Activated CD8-positive, alpha-beta memory T cell treated with anti-CD3 and anti-CD28 coated beads, Interleukin-2, amount 50 U/mL, for 1 hour (primary cell): ENCODE data around the gene SLAMF1.
A peak's percentile ranks its signal among the peaks of the same experiment; 100 is the strongest.
"Not testable (repeated sequence)": the region's sequence is repeated elsewhere in the genome, so short reads cannot be mapped to it uniquely, and the experiment has no call there.

ENCODE experiments used
- DNase-seq: peaks from one replicate; pipeline ENCODE4 v3.0.0-alpha.2; 2020; ENCODE audit errors: extremely low read depth

SLAMF1 gene, protein sequence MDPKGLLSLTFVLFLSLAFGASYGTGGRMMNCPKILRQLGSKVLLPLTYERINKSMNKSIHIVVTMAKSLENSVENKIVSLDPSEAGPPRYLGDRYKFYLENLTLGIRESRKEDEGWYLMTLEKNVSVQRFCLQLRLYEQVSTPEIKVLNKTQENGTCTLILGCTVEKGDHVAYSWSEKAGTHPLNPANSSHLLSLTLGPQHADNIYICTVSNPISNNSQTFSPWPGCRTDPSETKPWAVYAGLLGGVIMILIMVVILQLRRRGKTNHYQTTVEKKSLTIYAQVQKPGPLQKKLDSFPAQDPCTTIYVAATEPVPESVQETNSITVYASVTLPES

DNA sequence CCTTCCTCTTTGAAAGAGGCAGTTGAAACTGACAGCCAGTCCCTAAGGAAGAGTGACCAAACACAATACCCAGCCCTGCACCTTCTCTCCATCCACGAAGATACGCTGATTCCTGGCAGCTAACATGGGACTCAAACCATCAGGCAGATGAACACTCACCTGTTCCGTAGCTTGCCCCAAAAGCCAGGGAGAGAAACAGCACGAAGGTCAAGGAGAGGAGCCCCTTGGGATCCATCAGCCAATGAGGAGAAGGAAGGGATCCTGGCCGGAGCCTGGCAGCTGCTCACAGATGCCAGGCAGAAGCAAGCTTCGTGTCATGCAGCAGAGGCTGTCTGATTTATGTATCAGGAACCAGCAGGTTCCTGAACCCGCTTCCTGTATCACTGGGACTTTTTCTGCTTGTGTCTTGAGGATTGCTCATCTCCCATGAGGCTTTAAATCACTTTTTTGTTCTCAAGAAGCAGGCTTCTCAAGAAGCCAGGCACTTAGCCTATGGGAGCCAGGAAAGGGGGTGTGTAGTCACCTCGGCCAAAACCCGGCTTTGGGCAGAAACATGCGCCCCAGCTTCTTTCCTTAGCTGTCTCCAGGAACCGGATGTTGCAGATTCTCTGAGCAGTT, at the start of gene SLAMF1:
TSS of gene SLAMF1 (minus strand) at position 334 of the 618 bp plus-strand sequence. CDS start at position 235, 99 bp downstream.
- no peak for DNase-seq

DNA sequence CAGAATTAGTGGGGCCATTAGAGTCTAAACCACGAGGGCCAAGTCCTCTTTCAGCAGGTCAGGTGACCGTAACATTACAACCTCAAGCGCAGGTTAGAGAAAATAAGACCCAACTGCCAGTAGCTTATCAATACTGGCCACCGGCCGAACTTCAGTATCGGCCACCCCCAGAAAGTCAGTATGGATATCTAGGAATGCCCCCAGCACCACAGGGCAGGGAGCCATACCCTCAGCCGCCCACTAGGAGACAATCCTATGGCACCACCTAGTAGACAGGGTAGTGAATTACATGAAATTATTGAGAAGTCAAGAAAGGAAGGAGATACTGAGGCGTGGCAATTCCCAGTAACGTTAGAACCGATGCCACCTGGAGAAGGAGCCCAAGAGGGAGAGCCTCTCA, 45.5 kb upstream of the SLAMF1 start:
- not testable (repeated sequence) for DNase-seq

DNA sequence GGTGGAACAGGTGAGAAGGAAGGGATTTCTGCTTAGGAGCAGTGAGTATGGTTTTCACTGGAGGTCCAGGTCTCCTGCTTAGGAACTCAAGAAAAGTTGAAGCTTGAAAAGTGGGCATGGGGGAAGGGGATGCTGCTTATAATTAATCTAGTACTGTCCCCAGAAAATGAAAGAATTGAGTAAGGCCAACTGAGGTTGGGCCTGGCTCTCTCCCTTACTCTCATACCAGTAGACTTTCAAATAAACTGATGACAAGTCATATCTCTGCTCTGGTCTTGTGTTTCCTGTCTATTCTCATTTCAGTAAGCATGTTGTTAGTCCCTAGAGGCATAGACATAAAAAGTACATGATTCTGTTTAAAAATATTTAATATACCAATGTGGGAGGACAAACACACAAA, 38.4 kb upstream of the SLAMF1 start:
- no peak for DNase-seq

DNA sequence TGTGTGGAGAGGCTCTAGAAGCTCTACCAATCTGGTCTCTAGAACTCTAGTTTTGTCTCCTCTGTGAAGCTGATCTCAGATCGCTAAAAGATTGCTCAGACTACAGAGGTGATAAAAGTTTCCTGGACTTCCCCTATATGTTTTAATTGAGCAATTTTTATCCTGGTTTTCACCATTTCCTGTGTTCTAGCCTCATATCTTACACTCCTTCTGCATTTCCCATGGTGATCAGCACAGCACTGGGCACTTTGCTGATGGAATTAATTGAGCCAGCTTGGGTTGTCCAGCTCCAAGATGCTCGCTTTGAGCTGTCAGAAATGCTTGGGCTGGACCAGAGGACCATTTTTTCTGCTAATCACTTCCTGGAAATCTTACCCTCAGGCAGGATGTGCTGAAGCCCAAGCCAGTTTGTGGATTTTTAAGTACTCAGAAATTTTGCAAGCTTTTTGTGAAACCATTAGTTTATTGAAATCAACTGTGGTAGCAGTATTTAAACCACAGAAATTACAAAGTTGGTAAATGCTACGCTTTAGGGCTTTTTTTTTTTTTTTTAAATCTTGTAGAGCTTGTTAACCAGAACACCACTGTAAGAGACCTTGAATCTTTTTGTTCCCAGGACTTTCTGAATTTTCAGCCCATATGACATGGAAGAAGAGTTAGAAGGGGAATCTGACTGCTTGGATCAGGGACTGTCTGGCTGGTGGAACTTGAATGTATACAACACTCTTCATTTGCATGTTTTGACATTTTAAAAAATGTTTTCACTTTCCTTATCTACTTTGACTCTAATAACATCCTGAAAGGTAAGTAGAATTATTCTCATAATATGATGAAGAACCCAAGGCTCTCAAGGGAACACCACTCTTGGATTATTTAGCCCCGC, 36.4 kb upstream of the SLAMF1 start:
- no peak for DNase-seq

DNA sequence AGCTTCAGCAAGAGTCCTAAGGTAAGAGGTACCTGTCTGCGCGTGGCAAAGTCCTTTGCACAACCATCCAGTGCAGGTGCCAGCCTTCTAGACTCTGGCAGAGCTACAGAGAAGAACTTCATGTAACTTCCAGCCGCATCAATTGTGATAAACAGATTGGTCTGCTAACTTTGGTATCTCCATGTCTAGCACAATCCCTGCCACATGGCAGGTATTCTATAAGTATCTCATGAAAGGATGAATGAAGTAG, 35.0 kb upstream of the SLAMF1 start:
- DNase-seq, result no peak

DNA sequence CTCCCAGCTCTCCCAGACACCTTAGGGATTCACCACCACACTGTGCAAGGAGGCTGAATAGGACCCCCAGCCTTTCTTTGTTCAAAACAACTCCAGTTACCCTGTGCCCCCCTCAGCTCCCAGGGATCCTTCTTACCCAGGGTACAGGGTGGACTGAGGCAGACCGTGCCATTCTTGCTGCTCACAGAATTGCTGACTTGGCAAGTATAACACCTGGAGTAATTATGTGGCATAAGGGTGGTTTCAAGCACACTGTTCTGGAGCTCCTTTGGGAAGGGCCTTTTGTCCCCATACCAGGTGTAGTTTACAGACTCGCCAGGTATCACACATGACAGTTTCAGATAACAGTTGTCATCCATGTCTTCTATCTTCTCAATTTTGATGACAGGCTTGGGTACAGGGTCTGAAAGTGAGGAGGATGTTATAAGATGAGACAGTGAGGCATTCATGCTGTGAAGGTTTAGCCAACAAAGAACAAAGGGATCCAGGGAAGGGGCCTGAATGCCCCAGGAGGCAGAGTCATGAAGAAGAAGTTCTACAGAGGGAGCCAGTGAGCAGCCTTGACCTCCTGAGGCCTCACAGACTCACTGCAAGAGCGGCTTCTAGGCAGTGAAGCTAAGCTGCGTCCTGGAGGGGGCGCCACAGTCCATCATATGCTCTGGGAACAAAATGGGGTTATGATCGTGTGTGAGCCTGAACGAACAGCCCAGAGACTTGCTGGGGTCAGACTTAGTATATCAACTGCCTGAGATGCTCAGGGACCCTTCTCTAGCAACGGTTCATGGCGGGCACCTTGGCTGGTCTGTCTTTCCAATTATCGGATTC, 34.4 kb upstream of the SLAMF1 start:
- DNase-seq, result peak; percentile 79

DNA sequence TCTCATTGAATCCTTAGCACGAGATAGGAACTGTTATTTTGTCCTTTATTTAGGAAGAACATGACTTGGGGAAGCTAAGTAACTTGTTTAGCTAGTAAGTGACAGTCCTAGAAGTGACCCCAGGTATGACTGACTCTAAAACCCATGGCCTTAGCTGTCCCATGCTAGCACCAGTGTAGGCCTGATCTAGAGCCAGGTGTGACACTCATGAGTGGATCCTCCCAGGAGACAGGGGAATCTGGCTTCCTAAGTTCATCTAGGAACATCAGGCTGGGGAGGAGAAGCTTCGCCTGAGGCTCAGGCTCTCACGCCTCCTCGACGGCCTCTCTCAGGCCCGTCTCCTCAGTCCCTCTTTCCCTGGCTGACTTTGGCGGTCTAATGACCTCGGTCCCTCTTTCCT, 33.6 kb upstream of the SLAMF1 start:
- DNase-seq, result no peak

DNA sequence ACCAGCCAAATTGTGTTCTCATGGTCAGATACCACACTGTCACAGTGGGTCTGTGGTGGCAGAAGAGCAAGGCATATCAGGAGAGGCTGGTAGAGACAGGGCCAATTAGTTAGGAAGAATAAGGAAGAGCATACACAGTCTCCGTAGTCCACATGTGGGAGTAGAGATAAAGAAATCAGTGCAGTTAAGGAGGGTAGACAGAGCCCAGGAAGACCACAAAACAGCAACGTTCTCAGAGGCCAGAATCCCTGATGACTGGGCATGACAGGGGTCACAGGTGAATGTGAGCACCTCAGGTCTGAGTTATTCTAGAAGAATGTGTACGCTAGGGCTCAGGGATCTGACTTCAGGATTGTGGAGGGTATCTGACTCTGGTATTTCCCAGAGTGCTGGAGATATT, 33.0 kb upstream of the SLAMF1 start:
- DNase-seq, result no peak

DNA sequence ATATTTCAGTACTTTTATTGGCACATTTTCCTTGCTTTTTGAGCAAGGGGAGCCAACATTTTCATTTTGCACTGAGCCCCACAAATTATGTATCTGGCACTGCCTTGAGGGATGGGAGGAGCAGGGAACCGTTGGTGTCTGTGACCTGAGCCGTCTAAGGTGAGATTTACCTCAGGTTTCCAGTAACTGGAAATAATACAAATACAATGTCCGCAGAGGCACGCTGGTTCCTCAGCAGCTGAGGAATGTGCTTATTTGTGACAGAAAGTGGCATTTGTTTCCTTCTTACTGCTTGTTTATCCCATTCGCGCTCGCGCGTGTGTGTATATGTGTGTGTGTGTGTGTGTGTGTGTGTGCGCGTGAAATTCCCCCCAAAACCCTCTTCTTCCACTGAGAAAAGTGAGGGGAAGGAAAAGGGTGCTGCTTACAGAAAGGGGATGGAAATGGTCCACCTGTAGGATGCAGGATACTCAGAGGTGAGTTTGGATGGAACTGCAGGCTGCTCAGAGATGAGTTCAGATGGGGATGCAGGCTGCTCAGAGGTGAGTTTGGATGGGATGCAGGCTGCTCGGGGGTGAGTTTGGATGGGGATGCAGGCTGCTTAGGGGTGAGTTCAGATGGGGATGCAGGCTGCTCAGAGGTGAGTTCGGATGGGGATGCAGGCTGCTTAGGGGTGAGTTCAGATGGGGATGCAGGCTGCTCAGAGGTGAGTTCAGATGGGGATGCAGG, 30.2 kb upstream of the SLAMF1 start:
- no peak for DNase-seq

DNA sequence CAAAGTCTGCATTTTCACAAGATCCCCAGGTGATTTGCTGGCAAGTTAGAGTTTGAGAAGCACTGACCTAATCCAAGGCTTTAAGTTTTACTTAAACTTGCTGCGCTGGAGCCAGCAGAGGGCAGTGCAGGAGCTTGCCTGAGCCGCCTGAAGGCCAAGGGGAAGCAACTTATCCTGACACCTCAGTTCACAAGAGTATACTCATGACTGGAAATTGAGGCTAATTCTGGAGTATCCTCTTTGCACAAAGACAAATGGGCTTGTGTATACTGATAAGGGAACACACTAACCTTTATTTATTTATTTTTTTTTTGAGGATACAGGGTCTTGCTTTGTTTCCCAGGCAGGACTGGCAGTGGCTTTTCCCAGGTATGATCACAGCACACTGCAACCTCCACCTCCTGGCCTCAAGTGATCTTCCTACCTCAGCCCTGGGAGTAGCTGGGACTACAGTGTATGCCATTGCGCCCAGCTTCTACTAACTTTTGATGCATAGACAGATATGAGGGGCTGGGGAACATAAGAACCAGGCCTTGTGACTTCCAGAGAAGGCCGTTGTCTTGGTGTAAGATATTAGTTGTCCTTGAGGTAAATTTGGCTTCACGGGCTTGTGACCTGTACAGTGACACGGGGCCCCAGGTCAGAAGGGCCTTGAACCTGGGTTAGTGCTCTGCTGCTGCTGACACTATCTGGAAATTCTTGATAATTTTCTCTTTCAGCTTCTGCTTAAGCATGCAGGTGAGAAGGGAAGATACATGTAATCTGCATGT, 29.0 kb upstream of the SLAMF1 start:
- peak; percentile 51 for DNase-seq

DNA sequence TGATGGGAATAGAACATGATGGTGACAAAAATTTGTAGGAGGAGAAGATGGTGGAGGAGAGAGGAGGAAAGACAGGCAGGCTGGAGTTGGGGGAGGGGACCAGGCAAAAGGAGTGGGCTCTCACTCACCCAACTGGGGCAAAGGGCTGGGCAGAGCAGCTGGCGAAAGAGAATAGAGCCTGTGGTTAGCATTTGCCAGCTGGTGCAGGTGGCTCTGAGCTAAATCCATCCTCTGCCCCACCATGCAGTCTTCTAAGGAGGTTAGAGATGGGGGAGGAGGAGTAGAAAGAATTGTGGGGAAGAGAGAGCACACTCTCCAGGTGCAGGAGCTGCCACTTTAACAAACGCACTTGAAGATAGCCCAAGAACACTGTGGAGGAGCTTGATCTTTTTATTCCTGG, 27.6 kb upstream of the SLAMF1 start:
- no peak for DNase-seq

DNA sequence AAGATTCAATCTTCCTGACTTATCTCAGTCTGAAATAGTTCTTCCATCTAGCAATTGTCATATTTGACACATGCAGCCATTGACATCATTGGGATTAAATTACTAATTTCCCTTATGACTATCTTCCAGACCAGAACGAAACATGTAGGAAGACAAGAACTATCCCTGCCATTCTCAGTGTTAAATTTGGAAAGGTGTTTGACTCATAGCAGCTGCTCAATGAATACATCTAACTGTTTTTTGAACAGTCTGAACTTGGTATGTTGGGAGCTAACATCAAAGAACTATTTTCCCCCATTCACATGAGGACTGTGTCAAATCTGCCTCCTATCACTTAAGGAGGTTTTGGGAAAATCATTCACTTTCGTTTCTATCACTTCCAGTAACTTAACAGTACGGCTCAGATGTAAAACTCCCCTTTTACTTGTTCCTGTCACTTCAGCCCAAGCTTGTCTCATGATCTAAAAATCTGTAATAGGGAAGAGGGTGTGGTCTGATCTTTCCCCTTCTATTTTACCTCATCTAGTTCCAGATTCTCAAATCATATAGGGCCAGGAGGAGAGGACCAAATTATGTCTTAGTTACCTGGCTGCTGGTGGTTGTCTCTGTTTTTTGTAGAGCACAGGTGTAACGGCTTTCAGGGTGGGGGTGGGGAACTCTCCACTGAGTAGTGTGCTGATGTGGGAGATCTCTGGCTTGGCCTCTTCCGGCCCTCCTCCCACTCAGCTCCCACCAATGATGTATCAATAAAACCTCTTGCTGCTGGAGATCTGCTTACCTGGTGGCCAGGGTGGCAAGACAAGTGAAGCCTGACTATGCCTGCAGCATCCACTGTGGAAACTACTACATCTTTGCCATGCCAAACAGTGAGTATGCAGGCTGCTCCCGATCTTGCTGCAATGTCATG, 26.2 kb upstream of the SLAMF1 start:
- DNase-seq, result no peak

DNA sequence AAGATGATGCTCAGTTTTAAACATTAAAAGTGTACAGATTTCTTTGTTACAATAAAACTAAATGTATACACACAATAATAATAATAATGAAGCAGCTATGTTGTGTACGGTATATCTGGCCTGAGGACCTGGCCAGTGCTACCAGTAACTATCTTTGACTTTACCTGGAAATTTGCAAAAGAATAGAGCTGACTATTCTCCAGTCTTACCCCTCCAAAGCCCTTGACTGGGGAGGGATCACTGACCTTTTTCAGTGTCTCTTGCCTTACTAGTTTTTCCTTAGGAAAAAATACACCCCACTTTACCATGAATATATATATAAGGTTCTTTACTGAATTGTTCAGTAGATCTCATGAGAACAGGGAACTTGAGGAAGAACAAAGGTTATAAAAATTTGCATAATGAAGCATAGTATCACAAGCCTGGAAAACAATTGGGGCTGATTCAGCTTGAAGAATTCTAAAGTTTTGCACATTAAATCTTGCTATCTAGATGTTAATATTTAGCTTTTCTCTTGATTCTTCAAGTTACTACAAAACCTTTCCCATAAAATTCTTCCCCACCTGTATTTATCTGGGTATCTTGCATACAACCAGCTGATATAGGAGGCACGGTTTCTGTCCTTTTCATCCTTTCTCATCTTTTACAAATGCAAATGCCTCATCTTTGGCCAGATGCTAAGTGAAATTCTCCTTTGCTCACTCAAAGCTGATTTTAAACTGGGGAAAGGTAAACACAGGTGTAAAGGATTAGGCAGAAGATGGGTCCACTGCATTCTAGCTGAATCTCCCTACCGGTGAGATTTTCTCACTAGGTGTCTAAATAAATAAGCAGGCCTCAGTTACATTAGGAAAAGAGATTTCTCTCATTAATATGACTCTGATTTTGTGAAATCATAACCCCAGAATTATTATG, 25.0 kb upstream of the SLAMF1 start:
- no peak for DNase-seq

DNA sequence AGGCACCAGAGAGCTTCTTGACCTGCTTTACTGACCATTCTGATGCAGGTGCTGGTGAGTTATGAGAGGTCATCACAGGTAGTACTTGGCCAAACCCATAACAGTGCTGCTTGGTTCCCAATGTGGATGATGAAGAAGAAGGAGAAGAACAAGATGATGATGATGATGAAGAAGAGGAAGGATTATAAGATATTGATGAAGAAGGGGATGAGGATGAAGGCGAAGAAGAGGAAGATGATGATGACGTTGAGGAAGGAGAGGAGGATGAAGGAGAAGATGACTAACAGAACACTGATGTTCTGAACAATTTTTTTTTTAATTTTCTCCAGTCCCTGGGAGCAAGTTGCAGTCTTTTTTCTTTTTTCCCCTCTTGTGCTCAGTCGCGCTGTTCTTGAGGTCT, 23.9 kb upstream of the SLAMF1 start:
- no peak for DNase-seq

DNA sequence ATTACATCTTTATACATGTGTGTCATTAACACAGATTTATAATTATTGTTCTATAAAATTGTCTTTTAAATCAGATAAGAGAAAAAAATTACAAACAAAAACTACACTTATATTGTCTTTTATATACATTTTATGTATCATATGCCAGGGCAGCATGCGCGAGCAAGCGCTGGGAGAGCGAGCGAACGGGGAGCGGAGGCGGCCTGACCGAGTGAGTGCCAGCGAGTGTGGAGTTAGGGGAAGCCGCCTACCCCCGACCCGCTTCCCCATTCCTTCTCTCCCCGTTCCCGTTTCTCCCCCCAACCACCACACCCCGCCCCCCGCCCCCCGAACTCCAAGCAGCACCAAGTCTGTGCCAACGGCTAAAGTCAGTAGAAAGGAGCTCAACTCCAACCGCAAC, 23.0 kb upstream of the SLAMF1 start:
- no peak for DNase-seq

DNA sequence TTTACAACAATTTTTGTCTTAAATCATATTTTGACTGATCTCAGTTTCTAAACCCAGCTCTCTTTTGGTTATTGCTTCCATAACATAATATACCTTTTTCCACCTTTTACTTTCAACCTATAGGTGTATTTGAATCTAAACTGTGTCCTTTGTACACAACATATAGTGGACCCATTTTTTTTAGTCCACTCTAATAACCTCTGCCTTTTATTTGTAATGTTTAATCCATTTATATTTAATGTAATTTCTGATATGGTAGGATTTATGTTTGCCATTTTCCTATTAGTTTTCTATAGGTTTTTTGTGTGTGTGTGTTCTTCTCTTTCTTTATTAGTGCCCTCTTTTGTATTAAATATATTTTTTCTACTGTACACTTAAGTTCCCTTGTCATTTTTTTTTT, 22.4 kb upstream of the SLAMF1 start:
- no peak for DNase-seq

DNA sequence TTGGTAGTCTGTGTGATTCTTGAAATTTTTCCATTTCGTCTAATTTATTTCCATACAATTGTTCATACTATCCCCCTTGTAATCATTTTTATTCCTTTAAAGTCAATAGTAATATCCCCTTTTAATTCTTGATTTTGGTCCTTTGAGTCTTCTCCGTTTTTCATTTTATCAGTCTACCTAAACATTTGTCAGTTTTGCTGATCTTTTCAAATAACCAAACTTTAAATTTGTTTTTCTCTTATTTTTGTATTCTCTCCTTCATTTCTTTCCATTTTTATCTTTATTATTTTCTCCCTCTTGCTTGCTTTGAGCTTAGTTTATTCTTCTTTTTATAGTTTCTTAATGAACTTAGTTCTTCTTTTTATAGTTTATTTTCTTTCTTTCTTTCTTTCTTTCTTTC, 21.1 kb upstream of the SLAMF1 start:
- DNase-seq, result no peak

DNA sequence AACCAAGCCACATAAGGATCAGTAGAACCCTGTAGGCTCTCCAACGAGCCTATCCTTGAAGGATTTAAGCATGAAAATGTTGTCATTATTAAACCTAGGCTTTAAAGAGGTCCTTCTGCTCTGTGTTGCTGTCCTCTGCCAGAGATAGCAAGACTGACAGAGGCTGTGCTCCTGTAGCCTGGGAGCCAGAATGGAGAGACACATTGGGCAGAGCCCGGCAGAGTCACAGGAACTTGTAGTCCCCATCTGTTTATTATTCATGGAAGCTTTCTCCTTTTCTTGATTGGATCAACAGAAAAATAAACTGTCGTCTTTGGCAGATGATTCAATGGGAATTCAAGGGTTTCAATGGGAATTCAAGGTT, 19.2 kb upstream of the SLAMF1 start:
- DNase-seq, result no peak
